GM12891 (cell line): ENCODE results near the gene EFCAB14.

ENCODE experiments used
- POLR2A ChIP-seq: IDR thresholded peaks from 2 replicates; pipeline ENCODE4 v1.6.1; 2011; ENCODE audit warnings: low read depth, low read length, control low read depth
- POLR2AphosphoS5 ChIP-seq: IDR thresholded peaks from 2 replicates; pipeline ENCODE4 v1.6.1; 2011; ENCODE audit warnings: low read depth, low read length, control low read depth
- POU2F2 ChIP-seq: IDR thresholded peaks from 2 replicates; pipeline ENCODE4 v1.6.1; 2011; ENCODE audit warnings: low read depth, mild to moderate bottlenecking, control low read depth, low read length, moderate library complexity
- TAF1 ChIP-seq: IDR thresholded peaks from 2 replicates; pipeline ENCODE4 v1.6.1; 2011; ENCODE audit warnings: low read depth, low read length, control low read depth

DNA sequence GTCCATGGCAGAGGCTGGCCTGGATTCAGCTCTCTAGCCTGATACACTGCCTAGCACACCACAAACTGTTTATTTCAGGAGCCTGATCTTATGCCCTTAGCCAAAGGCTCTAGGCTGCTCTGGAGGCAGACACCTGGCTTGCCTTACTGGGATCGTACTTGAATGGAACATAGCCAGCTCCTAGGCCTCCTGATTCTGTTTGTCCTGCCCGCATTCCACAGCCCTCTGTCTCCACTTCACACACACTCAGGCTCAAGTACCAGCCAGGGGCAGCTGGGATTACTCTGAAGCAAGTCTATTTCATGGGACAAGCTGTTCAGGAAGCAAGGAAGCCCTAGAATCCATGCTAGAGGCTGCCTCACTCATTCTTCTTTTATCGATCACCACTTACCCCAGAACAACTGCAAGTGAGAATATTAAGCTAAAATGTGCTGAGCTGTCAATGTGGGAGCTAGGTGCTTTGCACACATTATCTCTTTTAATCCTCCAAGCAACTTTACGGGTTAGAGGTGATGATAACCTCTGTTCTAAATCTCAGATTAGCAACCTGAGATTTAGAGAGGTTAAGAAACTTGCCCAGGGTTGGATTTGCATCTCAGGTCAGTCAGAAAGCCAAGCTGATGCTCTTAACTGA lies 48.9 kb upstream of the EFCAB14 start:
- TF ChIP-seq POLR2A (no peak), TAF1 (no peak), POLR2AphosphoS5 (no peak), POU2F2 (no peak)
